Measurements from ENCODE around the gene CLMP. TPM values are rescaled to one million over a fixed set of nuclear protein-coding genes. Genes with fewer than 3 reads are reported as not detected.
A peak's percentile ranks its signal among the peaks of the same experiment; 100 is the strongest.

Gene CLMP
- total and polyA plus RNA-seq, 2 experiments from 2014 or later = 7.1 to 18.4 TPM

GRCh38 chr11:123217897-123218296, 22.8 kb upstream of the CLMP start:
- TF ChIP-seq ETS1 (IDR thresholded peaks at IDR 0.05) (no peak), JUNB (IDR thresholded peaks at IDR 0.05; ENCODE audit: unreplicated experiment) (no peak), EZH2phosphoT487 (IDR thresholded peaks at IDR 0.05; ENCODE audit: unreplicated experiment) (no peak), ZNF114 (CRISPR knock-in tag; IDR thresholded peaks at IDR 0.05) (no peak), CTCF (conservative IDR thresholded peaks at IDR 0.05; ENCODE audit: low read depth in 2 of 2) (no peak), EZH2 (IDR thresholded peaks at IDR 0.05; ENCODE audit: low read depth, unreplicated experiment) (no peak), ZNF331 (CRISPR knock-in tag; IDR thresholded peaks at IDR 0.05; ENCODE audit: low read depth) (no peak), POLR2AphosphoS5 (IDR thresholded peaks at IDR 0.05; ENCODE audit: low read depth) (no peak), STAT1 (IDR thresholded peaks at IDR 0.05; ENCODE audit: unreplicated experiment) (no peak), NANOG (IDR thresholded peaks at IDR 0.05; ENCODE audit: borderline replicate concordance) (no peak), CREB1 (CRISPR knock-in tag; IDR thresholded peaks at IDR 0.05; ENCODE audit: low read depth) (no peak)
- TF ChIP-seq, protein P1, sequence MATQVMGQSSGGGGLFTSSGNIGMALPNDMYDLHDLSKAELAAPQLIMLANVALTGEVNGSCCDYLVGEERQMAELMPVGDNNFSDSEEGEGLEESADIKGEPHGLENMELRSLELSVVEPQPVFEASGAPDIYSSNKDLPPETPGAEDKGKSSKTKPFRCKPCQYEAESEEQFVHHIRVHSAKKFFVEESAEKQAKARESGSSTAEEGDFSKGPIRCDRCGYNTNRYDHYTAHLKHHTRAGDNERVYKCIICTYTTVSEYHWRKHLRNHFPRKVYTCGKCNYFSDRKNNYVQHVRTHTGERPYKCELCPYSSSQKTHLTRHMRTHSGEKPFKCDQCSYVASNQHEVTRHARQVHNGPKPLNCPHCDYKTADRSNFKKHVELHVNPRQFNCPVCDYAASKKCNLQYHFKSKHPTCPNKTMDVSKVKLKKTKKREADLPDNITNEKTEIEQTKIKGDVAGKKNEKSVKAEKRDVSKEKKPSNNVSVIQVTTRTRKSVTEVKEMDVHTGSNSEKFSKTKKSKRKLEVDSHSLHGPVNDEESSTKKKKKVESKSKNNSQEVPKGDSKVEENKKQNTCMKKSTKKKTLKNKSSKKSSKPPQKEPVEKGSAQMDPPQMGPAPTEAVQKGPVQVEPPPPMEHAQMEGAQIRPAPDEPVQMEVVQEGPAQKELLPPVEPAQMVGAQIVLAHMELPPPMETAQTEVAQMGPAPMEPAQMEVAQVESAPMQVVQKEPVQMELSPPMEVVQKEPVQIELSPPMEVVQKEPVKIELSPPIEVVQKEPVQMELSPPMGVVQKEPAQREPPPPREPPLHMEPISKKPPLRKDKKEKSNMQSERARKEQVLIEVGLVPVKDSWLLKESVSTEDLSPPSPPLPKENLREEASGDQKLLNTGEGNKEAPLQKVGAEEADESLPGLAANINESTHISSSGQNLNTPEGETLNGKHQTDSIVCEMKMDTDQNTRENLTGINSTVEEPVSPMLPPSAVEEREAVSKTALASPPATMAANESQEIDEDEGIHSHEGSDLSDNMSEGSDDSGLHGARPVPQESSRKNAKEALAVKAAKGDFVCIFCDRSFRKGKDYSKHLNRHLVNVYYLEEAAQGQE (IDR thresholded peaks at IDR 0.05; ENCODE audit: unreplicated experiment) = no peak
- TF ChIP-seq, protein P2, sequence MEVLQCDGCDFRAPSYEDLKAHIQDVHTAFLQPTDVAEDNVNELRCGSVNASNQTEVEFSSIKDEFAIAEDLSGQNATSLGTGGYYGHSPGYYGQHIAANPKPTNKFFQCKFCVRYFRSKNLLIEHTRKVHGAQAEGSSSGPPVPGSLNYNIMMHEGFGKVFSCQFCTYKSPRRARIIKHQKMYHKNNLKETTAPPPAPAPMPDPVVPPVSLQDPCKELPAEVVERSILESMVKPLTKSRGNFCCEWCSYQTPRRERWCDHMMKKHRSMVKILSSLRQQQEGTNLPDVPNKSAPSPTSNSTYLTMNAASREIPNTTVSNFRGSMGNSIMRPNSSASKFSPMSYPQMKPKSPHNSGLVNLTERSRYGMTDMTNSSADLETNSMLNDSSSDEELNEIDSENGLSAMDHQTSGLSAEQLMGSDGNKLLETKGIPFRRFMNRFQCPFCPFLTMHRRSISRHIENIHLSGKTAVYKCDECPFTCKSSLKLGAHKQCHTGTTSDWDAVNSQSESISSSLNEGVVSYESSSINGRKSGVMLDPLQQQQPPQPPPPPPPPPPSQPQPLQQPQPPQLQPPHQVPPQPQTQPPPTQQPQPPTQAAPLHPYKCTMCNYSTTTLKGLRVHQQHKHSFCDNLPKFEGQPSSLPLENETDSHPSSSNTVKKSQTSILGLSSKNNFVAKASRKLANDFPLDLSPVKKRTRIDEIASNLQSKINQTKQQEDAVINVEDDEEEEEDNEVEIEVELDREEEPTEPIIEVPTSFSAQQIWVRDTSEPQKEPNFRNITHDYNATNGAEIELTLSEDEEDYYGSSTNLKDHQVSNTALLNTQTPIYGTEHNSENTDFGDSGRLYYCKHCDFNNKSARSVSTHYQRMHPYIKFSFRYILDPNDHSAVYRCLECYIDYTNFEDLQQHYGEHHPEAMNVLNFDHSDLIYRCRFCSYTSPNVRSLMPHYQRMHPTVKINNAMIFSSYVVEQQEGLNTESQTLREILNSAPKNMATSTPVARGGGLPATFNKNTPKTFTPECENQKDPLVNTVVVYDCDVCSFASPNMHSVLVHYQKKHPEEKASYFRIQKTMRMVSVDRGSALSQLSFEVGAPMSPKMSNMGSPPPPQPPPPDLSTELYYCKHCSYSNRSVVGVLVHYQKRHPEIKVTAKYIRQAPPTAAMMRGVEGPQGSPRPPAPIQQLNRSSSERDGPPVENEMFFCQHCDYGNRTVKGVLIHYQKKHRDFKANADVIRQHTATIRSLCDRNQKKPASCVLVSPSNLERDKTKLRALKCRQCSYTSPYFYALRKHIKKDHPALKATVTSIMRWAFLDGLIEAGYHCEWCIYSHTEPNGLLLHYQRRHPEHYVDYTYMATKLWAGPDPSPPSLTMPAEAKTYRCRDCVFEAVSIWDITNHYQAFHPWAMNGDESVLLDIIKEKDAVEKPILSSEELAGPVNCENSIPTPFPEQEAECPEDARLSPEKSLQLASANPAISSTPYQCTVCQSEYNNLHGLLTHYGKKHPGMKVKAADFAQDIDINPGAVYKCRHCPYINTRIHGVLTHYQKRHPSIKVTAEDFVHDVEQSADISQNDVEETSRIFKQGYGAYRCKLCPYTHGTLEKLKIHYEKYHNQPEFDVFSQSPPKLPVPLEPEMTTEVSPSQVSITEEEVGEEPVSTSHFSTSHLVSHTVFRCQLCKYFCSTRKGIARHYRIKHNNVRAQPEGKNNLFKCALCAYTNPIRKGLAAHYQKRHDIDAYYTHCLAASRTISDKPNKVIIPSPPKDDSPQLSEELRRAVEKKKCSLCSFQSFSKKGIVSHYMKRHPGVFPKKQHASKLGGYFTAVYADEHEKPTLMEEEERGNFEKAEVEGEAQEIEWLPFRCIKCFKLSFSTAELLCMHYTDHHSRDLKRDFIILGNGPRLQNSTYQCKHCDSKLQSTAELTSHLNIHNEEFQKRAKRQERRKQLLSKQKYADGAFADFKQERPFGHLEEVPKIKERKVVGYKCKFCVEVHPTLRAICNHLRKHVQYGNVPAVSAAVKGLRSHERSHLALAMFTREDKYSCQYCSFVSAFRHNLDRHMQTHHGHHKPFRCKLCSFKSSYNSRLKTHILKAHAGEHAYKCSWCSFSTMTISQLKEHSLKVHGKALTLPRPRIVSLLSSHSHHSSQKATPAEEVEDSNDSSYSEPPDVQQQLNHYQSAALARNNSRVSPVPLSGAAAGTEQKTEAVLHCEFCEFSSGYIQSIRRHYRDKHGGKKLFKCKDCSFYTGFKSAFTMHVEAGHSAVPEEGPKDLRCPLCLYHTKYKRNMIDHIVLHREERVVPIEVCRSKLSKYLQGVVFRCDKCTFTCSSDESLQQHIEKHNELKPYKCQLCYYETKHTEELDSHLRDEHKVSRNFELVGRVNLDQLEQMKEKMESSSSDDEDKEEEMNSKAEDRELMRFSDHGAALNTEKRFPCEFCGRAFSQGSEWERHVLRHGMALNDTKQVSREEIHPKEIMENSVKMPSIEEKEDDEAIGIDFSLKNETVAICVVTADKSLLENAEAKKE (CRISPR knock-in tag; IDR thresholded peaks at IDR 0.05) = no peak
- Histone ChIP-seq H3K4me2 (peak overlapping the region; percentile 14; the same call in 1 of the 2 replicates), H3K27me3 (ENCODE audit: insufficient read depth) (no peaks in the 10 kb centered on the region), H3K4me3 (no peak overlapping the region), H3K79me2 (replicated peaks; ENCODE audit: insufficient read depth) (no peaks in the 10 kb centered on the region), H3K9me2 (ENCODE audit: insufficient read depth) (no peaks in the 10 kb centered on the region), H3K4me1 (ENCODE audit: insufficient read depth) (peaks cover 28% of the 10 kb centered on the region), H2AFZ (peak overlapping the region; percentile 1; the same call in 1 of the 2 replicates), H4K20me1 (replicated peaks; ENCODE audit: insufficient read depth) (no peaks in the 10 kb centered on the region), H3K36me3 (ENCODE audit: insufficient read depth) (no peaks in the 10 kb centered on the region), H3K27ac (ENCODE audit: low read depth) (peak overlapping the region; percentile 82), H3F3A (replicated peaks; ENCODE audit: low read depth) (peaks cover 5% of the 10 kb centered on the region; the same call in 1 of the 2 replicates)
- H3K4me3 Mint-ChIP-seq = no peak overlapping the region
- H3K27ac Mint-ChIP-seq = peak overlapping the region; percentile 26
- peaks cover 8% of the 10 kb centered on the region; the same call in 1 of the 3 replicates for H3K36me3 Mint-ChIP-seq (ENCODE audit: low read depth)
- peak; percentile 38 for DNase-seq (ENCODE audit: low spot score)
- H3K4me1 Mint-ChIP-seq = peaks cover 26% of the 10 kb centered on the region
- peaks cover 16% of the 10 kb centered on the region for H3K27me3 Mint-ChIP-seq (ENCODE audit: insufficient read depth, low read depth, poor library complexity)
- peaks cover 2% of the 10 kb centered on the region; the same call in 1 of the 3 replicates for H3K9me3 Mint-ChIP-seq
- ATAC-seq = peak; percentile 56
